ENCODE measurements around the gene CFAP299.

CFAP299 gene

DNA sequence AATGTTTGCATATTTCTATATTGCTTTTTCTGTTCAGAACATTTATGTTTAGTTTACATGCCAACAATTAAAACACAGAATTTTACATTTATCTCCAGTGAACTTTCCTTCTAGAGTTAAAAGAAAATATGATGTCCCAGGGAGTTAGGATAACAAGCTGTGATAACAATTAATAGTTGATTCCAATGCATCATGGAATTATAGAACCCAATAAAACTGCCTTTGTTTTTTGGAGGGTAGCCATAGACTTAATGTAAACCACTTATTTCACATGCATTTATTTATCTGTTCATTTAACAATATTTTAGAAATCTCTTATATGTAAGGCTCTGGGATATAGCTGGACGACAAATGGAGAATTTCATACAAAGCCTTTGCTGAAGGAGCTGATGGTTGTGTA is 180.0 kb downstream of the CFAP299 start:
- no peak for DNase-seq (ENCODE audit: low read depth)

DNA sequence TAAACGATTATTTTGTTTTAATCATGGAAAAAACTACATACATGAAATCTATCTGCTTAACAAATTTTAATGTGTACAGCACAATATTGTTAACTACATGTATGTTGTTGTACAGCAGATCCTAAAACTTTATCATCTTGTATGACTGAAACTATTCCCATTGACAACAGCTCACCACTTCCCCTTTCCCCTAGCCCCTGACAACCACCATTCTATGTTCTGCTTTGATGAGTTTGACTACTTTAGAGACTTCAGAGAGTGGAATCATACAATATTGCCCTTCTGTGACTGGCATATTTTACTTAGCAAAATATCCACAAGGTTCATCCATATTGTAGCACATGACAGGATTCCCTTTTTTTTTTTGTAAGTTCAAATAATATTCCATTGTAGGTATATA is 185.9 kb downstream of the CFAP299 start:
- no peak for DNase-seq (ENCODE audit: low read depth)

DNA sequence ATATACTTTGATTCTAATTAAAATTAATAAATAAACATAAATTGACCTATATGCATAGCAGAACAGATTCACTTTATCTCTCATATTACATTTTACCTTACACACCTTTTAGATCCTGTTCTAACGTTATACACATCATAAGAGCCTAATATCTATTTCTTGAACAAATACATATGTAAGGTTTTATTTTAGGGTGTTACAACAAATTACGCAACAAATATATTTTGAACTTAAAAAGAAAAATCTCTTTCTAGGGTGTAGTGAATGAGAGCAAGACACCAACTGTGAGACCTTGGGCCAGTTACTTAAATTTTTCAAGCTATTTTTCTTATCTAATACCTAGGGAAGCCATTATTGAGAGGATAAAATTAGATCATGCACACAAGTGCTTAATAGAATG is 191.2 kb downstream of the CFAP299 start:
- no peak for DNase-seq (ENCODE audit: low read depth)

DNA sequence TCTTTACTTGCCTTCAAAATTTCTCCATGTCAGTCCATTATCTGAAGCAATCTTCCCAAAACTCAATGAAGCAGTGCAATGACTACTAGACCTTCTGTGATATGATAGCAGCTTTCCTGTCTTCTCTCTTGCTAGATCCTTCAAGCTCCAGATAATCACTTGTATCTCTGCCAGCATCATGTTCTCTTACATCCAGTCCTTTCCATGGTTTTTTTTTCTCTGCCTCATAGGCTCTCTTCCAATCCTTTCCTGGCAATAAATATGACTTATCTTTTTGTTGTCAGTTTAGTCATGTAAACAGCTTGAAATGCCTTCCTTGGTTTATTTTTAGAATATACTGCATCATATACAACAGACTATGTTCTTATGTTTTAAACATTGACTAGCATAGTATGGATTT is 193.5 kb downstream of the CFAP299 start:
- DNase-seq (ENCODE audit: low read depth) = peak; percentile 7

DNA sequence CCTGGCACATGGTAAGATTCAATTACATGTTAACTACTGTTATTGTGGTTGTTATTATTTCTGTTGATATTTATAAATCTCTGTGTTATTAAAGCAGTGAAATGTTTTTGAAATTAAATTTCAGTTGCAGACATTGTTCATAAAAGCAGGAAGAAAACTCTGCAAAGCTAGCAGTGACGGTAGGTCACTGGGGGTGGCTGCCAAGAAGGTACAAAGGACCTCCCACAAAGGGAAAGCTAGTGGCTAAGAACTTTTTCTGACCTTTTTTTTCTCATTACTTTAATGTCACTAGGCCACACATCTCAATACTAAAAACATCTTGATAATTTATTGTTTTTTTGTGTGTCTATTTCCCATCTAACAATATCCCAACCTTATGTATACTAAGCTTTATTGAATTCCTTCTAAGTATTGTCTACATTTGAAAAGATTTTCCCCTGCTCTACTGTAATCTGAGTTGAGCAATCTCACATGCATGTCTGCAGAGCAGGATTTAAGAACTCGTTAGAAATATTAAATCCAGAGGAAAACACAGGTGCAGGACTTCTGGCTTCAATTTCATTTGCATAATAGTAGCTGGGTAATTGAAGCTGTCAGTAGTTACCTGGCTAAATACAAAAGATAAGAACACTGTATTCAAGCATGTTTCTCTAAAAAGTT is 197.3 kb downstream of the CFAP299 start:
- no peak for DNase-seq (ENCODE audit: low read depth)

DNA sequence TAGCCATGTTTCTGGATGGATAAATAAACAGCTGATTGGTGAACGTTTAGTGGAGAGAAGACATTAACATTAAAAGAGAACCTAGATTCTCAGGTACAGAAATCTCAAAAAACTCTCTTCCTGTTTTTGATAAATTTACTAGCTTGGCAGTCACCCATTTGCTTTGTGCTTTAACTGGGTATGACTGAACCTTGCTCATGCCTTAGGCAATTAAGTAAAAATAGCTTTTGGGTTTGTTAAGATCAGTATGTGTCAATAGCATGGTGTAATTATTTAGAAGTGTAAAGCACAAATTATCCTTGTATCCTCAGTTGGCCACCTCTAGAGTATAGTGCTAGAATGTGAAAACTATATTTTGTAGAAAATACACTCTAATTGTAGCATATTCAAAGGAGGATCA is 200.0 kb downstream of the CFAP299 start:
- no peak for DNase-seq (ENCODE audit: low read depth)

DNA sequence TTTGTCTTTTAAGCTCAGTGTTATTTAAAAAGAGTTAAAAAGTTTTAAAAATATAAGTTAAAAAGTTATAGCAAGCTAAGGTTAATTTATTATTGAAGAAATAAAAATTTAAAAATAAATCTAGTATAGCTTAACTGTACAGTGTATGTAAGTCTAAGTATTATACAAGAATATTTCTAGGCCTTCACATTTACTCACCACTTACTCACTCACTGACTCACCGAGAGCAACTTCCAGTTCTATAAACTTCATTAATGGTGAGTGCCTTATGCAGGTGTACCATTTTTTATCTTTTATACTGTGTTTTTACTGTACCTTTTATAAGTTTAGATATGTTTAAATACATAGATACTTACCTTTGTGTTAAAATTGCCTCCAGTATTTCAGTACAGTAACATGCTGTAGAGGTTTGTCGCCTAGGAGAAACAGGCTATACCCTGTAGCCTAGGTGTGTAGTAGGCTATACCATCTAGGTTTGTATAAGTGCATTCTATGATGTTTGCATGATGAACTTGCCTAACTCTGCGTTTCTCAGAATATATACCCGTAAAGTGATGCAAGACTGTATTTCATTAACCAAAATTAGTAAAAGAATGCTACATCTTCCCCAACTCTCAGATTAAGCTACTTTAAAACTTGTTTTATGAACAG is 202.9 kb downstream of the CFAP299 start:
- DNase-seq (ENCODE audit: low read depth) = no peak

DNA sequence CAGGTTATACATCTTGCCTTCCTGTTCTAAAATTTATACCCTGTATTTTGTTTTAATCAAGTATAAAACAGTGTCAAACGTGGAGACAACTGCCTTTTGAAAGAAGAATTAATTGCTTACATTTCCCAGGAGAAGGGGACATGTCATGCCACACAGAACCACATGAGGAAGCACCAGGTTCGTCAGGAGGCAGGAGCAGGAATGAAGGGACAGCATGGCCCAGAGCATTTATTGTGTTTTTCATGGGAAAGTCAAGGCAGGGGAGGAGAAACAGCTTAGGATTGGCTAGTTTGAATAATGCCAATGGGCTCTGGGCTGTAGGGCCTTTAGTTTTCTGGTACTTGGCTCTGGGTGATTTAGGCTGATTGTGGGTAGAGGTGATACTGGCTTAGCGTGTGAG is 203.7 kb downstream of the CFAP299 start:
- DNase-seq (ENCODE audit: low read depth) = no peak

DNA sequence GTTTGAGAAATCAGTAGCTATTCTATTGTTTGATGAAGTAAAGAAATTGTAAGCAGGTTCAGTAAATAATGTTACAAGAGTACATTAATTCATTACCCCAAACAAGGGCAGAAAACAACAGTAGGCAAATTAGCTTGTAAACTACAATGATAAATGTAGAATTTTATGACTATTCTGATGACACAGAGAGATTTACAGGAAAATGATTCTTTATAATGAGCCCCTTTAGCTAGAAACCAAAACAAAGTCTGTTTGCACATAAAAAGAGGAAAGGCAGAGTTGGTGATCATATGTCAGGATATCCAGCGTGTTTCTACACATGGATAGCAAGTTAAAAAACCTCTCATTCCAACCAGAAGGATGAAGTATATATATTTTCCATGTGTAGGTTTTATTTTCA is 204.8 kb downstream of the CFAP299 start:
- DNase-seq (ENCODE audit: low read depth) = no peak

DNA sequence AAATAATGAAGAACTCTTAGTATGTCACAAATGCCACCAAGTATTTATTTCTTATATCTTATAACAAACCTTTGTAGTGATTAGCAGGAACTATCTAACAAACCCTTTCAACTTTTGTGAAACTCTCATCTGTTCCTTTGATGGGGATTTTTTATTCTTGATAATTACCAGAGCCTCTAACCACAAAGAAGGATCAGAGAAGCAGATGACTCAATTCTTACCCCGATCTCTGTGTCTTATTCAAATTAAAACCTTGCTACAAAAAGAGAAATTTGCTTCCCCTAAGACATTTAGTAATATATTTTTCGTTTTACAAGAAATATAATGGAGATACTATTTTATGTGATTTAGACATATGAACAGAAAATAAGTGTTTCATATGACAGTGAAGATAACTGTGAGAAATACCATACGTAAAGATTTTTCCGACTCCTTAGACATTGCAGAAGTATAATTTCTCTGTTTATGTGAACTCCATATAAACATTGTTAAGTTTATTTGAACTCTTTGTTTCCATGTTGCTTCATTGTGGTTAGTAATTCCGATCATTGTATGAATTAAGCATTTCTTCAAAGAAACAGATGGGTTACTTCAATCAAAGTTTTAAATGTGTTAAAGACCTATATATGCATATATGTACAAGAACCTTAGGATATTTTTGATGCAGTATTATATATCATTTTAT is 205.4 kb downstream of the CFAP299 start:
- peak; percentile 31 for DNase-seq (ENCODE audit: low read depth)

DNA sequence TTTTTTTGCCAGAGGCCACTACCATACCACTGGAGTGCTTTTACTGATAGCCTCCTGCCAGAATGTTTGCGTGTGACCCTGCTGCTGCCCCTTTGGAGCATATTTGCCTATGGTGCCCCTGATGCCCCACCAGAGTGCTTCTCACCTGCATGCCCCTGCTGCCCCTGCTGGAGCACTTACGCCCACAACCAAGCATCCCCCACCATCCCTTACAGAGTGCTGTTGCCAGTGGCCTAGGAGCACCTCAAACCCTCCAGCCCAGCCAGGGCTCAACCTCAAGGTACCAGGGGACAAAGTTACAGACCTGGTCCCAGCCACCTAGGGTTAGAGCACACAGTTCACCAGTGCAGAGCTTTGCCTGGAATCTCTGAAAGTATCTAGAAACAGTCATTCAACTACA is 207.2 kb downstream of the CFAP299 start:
- DNase-seq (ENCODE audit: low read depth) = no peak

DNA sequence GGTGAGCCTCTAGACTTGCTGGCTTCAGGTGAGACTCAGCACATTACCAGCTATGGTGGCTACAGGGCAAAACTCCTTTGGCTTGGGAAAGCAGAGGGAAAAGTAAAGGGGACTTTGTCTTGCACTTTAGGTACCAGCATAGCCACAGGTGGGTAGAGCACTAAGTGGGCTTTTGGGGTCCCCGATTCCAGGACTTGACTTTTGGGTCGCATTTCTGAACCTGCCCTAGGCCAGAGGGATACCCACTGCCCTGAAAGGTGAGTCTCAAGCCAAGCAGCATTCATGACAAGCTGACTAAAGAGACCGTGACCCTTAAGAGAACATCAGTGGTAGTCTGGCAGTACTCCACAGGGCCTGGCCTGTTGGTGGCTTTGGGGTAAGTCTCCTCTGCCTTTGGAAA is 224.8 kb downstream of the CFAP299 start:
- DNase-seq (ENCODE audit: low read depth) = no peak

DNA sequence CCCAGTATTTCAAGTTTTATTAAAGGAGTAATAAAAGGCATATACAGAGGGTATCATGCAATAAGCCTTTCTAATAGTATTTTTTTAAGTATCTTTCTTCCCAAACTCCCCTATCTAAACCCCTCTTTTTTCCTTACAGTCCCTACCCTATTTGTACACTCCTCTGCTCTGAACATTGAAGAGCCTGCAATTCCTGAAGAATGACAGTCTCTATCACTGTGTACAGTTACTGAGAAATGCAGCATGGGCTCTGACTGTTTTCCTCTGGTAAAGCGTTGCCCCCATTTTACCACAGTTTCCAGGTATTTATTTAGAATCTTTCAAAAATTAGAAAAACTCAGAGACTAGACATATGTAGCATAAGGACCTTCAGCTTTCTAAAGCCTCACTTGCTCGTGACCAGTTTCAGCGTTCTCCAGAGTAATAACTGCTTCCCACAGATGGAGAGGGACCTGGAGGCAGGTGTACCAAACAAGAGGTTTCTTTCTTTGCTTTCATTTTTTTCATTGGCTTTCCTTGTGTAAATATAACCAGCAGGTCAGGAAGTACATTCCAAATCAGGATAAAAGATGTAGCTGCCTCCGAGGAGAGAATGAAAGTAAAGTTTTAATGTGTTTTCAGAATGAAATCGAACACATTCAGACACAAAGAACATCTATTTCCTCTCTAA is 230.8 kb downstream of the CFAP299 start:
- no peak for DNase-seq (ENCODE audit: low read depth)

DNA sequence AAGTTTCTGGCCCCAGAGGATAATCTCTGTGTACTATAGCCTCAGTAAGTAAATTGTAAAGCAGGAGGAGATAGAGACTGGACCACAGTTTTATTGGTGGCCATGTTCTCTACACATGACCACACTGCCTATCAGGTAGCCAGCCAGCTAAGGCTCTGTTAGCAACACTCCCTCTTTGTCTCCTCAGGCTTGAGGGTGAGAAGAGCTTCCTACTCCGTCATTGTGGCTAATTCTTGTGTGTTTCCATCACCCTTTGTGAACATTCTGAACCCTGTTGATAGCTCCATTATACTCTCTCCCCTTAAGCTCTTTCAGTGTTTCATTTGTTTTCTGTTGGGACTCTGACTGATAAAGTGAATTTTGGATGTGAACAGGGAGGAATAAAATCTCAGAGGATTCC is 233.4 kb downstream of the CFAP299 start:
- DNase-seq (ENCODE audit: low read depth) = no peak

DNA sequence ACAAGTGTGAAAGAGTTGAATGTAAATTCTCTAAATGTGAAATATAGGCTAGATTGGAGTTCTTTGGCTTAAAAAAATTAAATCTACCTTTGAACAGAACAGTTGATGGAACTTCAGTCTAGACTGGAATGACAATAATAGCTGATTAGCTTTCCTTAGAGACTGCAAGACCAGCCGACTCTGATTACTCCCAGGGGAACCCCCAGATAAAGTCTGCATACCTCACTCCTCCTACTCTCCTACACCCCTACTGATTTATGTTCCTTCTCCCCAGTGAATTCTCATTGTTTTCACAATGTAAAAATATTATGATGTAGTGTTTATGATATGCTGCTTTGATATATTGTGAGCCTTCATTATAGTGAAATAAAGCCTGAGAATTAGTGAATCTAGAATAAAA is 241.3 kb downstream of the CFAP299 start:
- no peak for DNase-seq (ENCODE audit: low read depth)

DNA sequence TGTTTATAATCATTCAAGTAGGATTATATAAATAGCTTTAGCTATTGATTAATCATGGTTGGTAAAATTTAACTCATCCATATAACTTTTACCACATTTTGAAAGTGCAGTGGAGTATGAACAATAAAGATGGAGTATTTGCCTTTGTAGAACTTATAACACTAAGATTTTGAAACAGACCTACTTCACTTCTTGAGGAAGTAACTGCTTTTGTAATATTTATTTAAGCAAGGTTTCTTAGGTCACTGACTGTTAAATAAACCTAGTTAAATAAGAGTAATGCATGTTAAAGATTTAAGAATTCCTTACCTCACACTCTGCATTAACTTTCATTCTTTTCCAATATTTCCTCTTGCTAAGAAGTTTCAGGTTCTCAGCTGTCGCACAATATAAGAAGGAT is 242.5 kb downstream of the CFAP299 start:
- no peak for DNase-seq (ENCODE audit: low read depth)

DNA sequence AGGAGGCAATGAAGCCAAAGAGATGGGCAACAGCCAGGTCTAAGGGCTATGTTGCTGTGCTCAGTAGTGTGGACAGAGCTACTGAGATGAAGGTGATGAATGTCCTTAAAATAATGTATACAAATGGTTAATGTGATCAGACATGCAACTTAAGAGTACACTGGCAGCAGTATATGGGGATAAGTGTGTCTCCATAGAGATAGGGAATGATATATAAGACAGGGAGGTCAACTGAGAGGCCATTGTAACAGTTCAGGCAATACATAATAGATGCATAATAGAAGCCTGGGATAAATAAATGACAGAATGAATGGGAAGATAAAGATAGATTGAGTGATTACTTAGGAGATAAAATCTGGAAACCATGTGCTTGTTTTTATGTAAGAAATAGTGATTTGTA is 250.0 kb downstream of the CFAP299 start:
- DNase-seq (ENCODE audit: low read depth) = no peak

DNA sequence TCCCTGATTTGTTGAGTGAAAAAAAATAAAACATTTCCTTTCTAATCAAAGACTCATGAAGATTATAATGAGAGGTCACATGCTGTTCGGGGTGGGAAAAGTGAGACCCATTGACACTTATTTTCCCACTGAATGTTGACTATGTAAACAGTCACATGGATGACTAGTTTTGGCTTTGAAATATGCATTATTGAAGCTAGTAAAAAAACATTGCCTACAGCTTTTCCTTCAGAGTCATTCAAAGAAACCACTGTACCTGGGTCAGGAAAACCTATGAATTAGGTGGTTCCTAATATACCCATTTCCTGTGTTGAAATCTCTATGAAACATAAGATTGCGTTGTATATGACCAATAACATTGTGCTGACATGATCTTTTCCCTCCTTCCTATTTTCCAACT is 251.2 kb downstream of the CFAP299 start:
- DNase-seq (ENCODE audit: low read depth) = no peak

DNA sequence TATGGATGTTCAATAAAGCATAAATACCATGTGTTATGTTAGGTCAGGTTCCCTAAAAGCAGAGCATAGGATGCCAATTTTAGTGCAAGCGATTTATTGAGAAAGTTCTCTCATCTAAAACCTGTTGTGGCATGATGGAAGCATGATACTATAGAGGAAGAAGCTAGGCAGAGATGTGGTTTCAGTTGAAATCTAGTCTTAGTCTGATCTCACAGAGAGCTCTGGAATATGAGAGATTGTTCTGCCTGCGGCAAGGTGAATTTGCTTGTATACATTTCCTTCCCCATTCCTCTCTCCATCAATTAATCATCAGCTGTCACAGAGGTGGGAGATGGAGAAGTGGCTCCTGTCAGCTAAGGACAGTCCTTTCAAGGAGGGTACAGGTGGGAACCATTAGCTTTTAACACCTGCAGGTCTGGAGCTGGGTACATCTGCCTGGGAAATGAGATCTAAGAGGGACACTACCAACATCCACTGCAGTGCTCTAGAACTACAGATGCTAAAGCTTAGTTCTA is 252.4 kb downstream of the CFAP299 start:
- no peak for DNase-seq (ENCODE audit: low read depth)

DNA sequence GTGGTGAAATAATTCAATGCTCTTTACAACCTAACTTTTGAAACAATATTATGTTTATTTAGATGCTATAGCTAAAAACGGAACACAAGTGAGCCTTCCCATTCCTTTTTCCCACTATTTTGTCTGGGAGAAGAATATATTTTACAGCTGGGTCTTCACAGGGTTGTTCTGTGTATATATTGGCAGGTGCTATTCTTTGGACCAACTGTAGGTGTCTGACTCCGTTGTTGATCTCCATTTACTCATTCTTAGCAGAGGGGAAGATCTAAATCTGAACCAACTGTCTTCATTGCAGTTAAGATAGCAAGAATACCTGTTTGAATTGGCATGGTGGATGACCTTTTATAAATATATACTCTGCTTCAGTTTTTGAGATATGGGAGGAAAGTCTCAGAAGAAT is 257.4 kb downstream of the CFAP299 start:
- no peak for DNase-seq (ENCODE audit: low read depth)

DNA sequence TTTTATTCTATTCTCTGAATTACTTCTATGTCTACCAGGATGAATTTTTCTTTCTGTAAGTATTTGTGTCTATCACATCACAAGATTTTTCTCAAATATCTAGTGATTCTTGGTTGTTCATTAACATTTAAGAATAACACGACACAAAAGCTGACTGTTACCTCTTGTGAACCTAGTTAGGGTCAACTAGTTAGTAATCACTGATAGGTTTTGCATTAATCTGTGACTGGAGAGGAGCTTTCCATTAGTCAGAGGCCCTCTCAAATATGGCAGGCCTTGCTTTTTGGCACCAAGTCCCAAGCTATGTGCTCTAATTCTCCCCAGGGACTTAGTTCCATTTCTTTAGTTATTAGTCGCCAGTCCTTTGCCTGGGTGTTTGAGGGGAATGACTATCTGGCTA is 259.2 kb downstream of the CFAP299 start:
- DNase-seq (ENCODE audit: low read depth) = no peak

DNA sequence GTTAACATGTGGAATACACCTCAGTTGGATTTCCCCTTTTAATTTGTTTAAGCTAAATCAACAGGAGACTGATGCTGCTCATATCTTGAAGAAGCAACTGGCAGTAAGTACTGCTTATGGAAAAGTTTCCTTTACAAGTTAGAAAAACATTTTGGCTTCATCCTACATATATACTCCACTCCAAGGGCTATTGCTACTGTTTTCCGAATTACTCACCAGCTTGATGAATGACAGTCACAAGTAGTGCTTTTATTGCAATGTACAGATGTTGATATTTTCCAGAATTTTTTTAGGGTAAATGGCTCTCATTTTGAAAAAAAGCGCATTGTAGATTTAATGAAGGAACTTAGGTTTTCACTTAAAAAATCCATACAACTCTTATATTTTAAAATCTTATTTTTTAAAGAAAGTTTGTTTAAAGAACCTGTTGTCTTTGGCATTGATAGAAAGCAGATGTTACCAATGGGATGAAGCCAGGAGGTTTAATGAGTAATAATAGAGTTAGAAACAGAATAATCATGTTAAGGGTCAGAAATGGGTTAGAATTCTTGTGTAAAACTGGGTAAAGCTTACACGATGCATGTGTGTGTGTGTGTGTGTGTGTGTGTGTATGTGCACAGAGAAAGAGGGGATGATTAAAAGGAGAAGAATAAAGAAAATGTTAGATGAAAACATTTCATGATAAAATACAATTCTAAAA is 272.9 kb downstream of the CFAP299 start:
- DNase-seq (ENCODE audit: low read depth) = peak; percentile 67

Data from fibroblast of gingiva (primary cell).